B cell (primary cell): ENCODE results near the gene TNNT1. TPM values are rescaled to one million over a fixed set of nuclear protein-coding genes. Genes with fewer than 3 reads are reported as not detected.

ENCODE experiments used
- ATAC-seq: fragments of 200-7000 bp; cut with Tn5 transposase; one replicate; pipeline ENCODE4 v1.10.0; 2021; ENCODE audit warnings: low read depth, mild to moderate bottlenecking, moderate number of reproducible peaks, moderate library complexity
- CTCF ChIA-PET: fragments of 350-600 bp; sonication (Branson Sonifier 250); formaldehyde crosslinking; loops from one replicate; lab custom pipeline; 2021; ENCODE audit warnings: antibody characterized with exemption, inconsistent platforms; lab: Charles Lee
- POLR2A ChIA-PET: fragments of 350-600 bp; sonication (Branson Sonifier 250); formaldehyde crosslinking; loops from one replicate; lab custom pipeline; 2021; ENCODE audit warnings: antibody characterized with exemption; lab: Charles Lee
- DNase-seq: peaks from one replicate; pipeline ENCODE4 v3.0.0; 2013
- H2AFZ ChIP-seq: 2 replicates; pipeline ENCODE4 v1.6.1; 2012; ENCODE audit warnings: mild to moderate bottlenecking, low read depth, low read length; ENCODE audit not compliant: insufficient read depth, poor library complexity, severe bottlenecking
- H3K27ac ChIP-seq, 2 donors: 1 replicate in 1 of 2; 2 replicates in 1 of 2; pipeline ENCODE4 v1.5.1; 2012 to 2013; ENCODE audit warnings: low read length in 2 of 2, mild to moderate bottlenecking in 2 of 2, moderate library complexity in 1 of 2
- H3K27me3 ChIP-seq, 4 experiments: fragments of 200-600 bp in 1 of 4; sonication (generic) in 1 of 4; replicated peaks in 1 of 4; 1 replicate in 2 of 4; 2 replicates in 2 of 4; pipeline versions ENCODE4 v1.6.1 to v1.7.0; 2013 to 2016; ENCODE audit warnings: low read length in 3 of 4, mild to moderate bottlenecking in 2 of 4, mixed read lengths in 1 of 4, moderate library complexity in 1 of 4; ENCODE audit not compliant: insufficient read depth in 4 of 4, control insufficient read depth in 3 of 4; ENCODE audit errors: control extremely low read depth in 1 of 4
- H3K36me3 ChIP-seq, 2 experiments: replicated peaks in 1 of 2; 1 replicate in 1 of 2; 2 replicates in 1 of 2; pipeline versions ENCODE4 v1.6.1 to v1.7.1; 2013; ENCODE audit warnings: low read length in 1 of 2; ENCODE audit not compliant: insufficient read depth in 2 of 2, control insufficient read depth in 1 of 2; ENCODE audit errors: control extremely low read depth in 1 of 2, extremely low read depth in 1 of 2
- H3K4me1 ChIP-seq, 2 donors: fragments of 200-600 bp in 1 of 2; sonication (generic) in 1 of 2; 1 replicate in 1 of 2; 2 replicates in 1 of 2; pipeline versions ENCODE4 v1.5.1 to v1.6.1; 2013 to 2017; ENCODE audit warnings: low read length in 2 of 2; ENCODE audit not compliant: control insufficient read depth in 2 of 2, insufficient read depth in 2 of 2
- H3K4me2 ChIP-seq: replicated peaks from 2 replicates; pipeline ENCODE3; 2012; ENCODE audit warnings: mild to moderate bottlenecking, low read depth, low read length; ENCODE audit not compliant: poor library complexity, severe bottlenecking
- H3K4me3 ChIP-seq, 5 experiments: fragments of 200-600 bp in 1 of 5; sonication (generic) in 1 of 5; 1 replicate in 3 of 5; 2 replicates in 2 of 5; pipeline versions ENCODE4 v1.5.1 to v1.7.0; 2011 to 2016; ENCODE audit warnings: low read length in 4 of 5, mild to moderate bottlenecking in 4 of 5, low read depth in 2 of 5, control low read depth in 1 of 5, moderate library complexity in 1 of 5; ENCODE audit not compliant: insufficient read depth in 1 of 5; ENCODE audit errors: control extremely low read depth in 1 of 5, extremely low read depth in 1 of 5
- H3K79me2 ChIP-seq: fragments of 200-600 bp; sonication (generic); one replicate; pipeline ENCODE4 v1.6.0; 2016; ENCODE audit warnings: low read length; ENCODE audit not compliant: control insufficient read depth, insufficient read depth
- H3K9ac ChIP-seq: fragments of 200-600 bp; sonication (generic); 2 replicates; pipeline ENCODE4 v1.6.1; 2017; ENCODE audit warnings: mild to moderate bottlenecking, low read length, moderate library complexity
- H3K9me3 ChIP-seq, 3 donors: one replicate each; pipeline versions ENCODE4 v1.6.1 to v1.7.1; 2013; ENCODE audit warnings: low read length in 2 of 3; ENCODE audit not compliant: control insufficient read depth in 2 of 3, insufficient read depth in 1 of 3; ENCODE audit errors: control extremely low read depth in 1 of 3
- H4K20me1 ChIP-seq: 2 replicates; pipeline ENCODE4 v1.6.0; 2012; ENCODE audit warnings: mild to moderate bottlenecking, low read length; ENCODE audit not compliant: insufficient read depth, control insufficient read depth, poor library complexity, severe bottlenecking
- H3K27ac Mint-ChIP-seq: one replicate; pipeline ENCODE4 v1.8.0; 2021; ENCODE audit warnings: mixed read lengths
- H3K27me3 Mint-ChIP-seq: one replicate; pipeline ENCODE4 v1.8.0; 2021; ENCODE audit warnings: mixed read lengths
- H3K4me1 Mint-ChIP-seq: one replicate; pipeline ENCODE4 v1.8.0; 2021; ENCODE audit warnings: mixed read lengths
- H3K4me3 Mint-ChIP-seq: one replicate; pipeline ENCODE4 v1.8.0; 2021; ENCODE audit warnings: mixed read lengths
- H3K9me3 Mint-ChIP-seq: one replicate; pipeline ENCODE4 v1.8.0; 2022; ENCODE audit warnings: mixed read lengths; ENCODE audit not compliant: insufficient read depth
- CTCF ChIP-seq: fragments of 200-600 bp; IDR thresholded peaks from one replicate; pipeline ENCODE4 v1.8.0; 2022; ENCODE audit warnings: antibody characterized with exemption, mild to moderate bottlenecking
- EZH2 ChIP-seq: IDR thresholded peaks from 2 replicates; pipeline ENCODE4 v1.6.1; 2012; ENCODE audit warnings: borderline replicate concordance, low read depth, mild to moderate bottlenecking, moderate library complexity, low read length; ENCODE audit not compliant: insufficient read depth, poor library complexity, severe bottlenecking
- WGBS: methylation state at CpG from one replicate; pipeline ENCODE4 v1.1.5; 2013; ENCODE audit warnings: missing lambda C conversion rate; ENCODE audit not compliant: insufficient coverage; 5-methylcytosine and 5-hydroxymethylcytosine counted together
- intact Hi-C: fragments of 100-400 bp; cut with micrococcal nuclease; formaldehyde crosslinking; loops from one replicate; pipeline ENCODE4 v1.10.0; 2022
- polyA plus RNA-seq: library from polyadenylated mRNA; depleted of rRNA; stranded (reverse); fragments of >200 nt; gene quantifications from 2 replicates; pipeline ENCODE4 v1.2.3, GENCODE V29; 2012
- small RNA-seq: library from RNA; depleted of rRNA; stranded (forward); fragments of <200 nt; gene quantifications from one replicate; pipeline ENCODE3, GENCODE V24; 2012; ENCODE audit warnings: low replicate concordance, low read depth; ENCODE audit not compliant: insufficient read length
- total RNA-seq, 2 donors: library from RNA; stranded (reverse); fragments of 120-200 nt in 1 of 2; gene quantifications; 1 replicate in 1 of 2; 2 replicates in 1 of 2; pipeline versions ENCODE4 v1.2.3 to v1.2.4, GENCODE V29; 2013 to 2022

Gene TNNT1
- total and polyA plus RNA-seq, 2 donors (not counting 1 experiment from before 2014, with no cell fraction given) = not detected

GRCh38 chr19:55083004-55083850 is 65.8 kb downstream of the TNNT1 start:
- 35% methylated on average over 40 of the region's 42 CpGs for WGBS

More at GRCh38 chr19:55083004-55083850, 65.8 kb downstream of the TNNT1 start:
- Histone ChIP-seq H3K9ac (no peak overlapping the region), H3K36me3 (no peaks in the 10 kb centered on the region), H3K4me3 (no peak overlapping the region), H3K27me3 (peaks cover 0 to 93% (median 35%) of the 10 kb centered on the region in 4 experiments), H3K4me2 (no peak overlapping the region), H3K27ac (no peak overlapping the region), H3K4me1 (peaks cover 46 to 47% of the 10 kb centered on the region in 2 donors), H4K20me1 (peaks cover 15% of the 10 kb centered on the region), H3K79me2 (no peaks in the 10 kb centered on the region), H2AFZ (no peak overlapping the region), H3K9me3 (peaks cover 0 to 67% (median 4%) of the 10 kb centered on the region in 3 donors)
- H3K9me3 Mint-ChIP-seq = peaks cover 7% of the 10 kb centered on the region
- DNase-seq (no peak), ATAC-seq (no peak)
- TF ChIP-seq CTCF (no peak), EZH2 (no peak)
- H3K27me3 Mint-ChIP-seq = peaks cover 59% of the 10 kb centered on the region
- H3K4me3 Mint-ChIP-seq = peak overlapping the region; percentile 16
- no peak overlapping the region for H3K27ac Mint-ChIP-seq
- peaks cover 48% of the 10 kb centered on the region for H3K4me1 Mint-ChIP-seq
- intact Hi-C loops = no loop called here
- CTCF ChIA-PET = interaction anchor here (1.2 kb wide), 1 partner anchor 58 kb away, joined by 3 read pairs; no protein-coding TSS in a partner anchor
- POLR2A ChIA-PET = no interaction called here

Small RNA genes within 50 kb of the gene (small RNA-seq; reads per million reads assigned to genes)
- gene MIR7975 (not detected), gene RF01210 (not detected)

Other genes with a start within 250 kb of the TNNT1 start
- gene NCR1, start 243.1 kb downstream of the TNNT1 start, total RNA-seq = not detected in 2 replicates
- 0.40 and 2.4 TPM in 2 replicates for gene NCR1, start 243.1 kb downstream of the TNNT1 start, polyA plus RNA-seq
- 0.07 TPM in 1 of 2 replicates, not detected in the other for gene NLRP7, start 201.7 kb downstream of the TNNT1 start, total RNA-seq
- 0.07 and 0.13 TPM in 2 replicates for gene NLRP7, start 201.7 kb downstream of the TNNT1 start, polyA plus RNA-seq
- gene NLRP2, start 182.8 kb downstream of the TNNT1 start, total RNA-seq = 17.1 and 19.2 TPM in 2 replicates
- 1.9 and 13.8 TPM in 2 replicates for gene NLRP2, start 182.8 kb downstream of the TNNT1 start, polyA plus RNA-seq
- gene GP6, start 110.9 kb downstream of the TNNT1 start, total RNA-seq = 0.20 TPM in 1 of 2 replicates, not detected in the other
- 0.43 and 0.55 TPM in 2 replicates for gene GP6, start 110.9 kb downstream of the TNNT1 start, polyA plus RNA-seq
- 17.5 and 20.2 TPM in 2 replicates for gene RDH13, start 86.1 kb downstream of the TNNT1 start, total RNA-seq
- gene RDH13, start 86.1 kb downstream of the TNNT1 start, polyA plus RNA-seq = 13.4 and 20.4 TPM in 2 replicates
- gene EPS8L1, start 73.3 kb downstream of the TNNT1 start, total RNA-seq = 1.0 and 1.3 TPM in 2 replicates
- 0.39 and 0.72 TPM in 2 replicates for gene EPS8L1, start 73.3 kb downstream of the TNNT1 start, polyA plus RNA-seq
- gene PPP1R12C, start 31.6 kb downstream of the TNNT1 start, total RNA-seq = 174 and 179 TPM in 2 replicates
- gene PPP1R12C, start 31.6 kb downstream of the TNNT1 start, polyA plus RNA-seq = 145 and 231 TPM in 2 replicates
- not detected in 2 replicates for gene TNNI3, start 8.5 kb upstream of the TNNT1 start, total RNA-seq
- not detected in 2 replicates for gene TNNI3, start 8.5 kb upstream of the TNNT1 start, polyA plus RNA-seq
- gene DNAAF3, start 17.4 kb upstream of the TNNT1 start, total RNA-seq = not detected in 2 replicates
- not detected in 2 replicates for gene DNAAF3, start 17.4 kb upstream of the TNNT1 start, polyA plus RNA-seq
- gene SYT5, start 31.1 kb upstream of the TNNT1 start, total RNA-seq = 0.94 and 1.2 TPM in 2 replicates
- 0.27 and 1.5 TPM in 2 replicates for gene SYT5, start 31.1 kb upstream of the TNNT1 start, polyA plus RNA-seq
- gene PTPRH, start 60.3 kb upstream of the TNNT1 start, total RNA-seq = not detected in 2 replicates
- gene PTPRH, start 60.3 kb upstream of the TNNT1 start, polyA plus RNA-seq = not detected in 2 replicates
- 19.4 and 20.7 TPM in 2 replicates for gene TMEM86B, start 79.6 kb upstream of the TNNT1 start, total RNA-seq
- gene TMEM86B, start 79.6 kb upstream of the TNNT1 start, polyA plus RNA-seq = 13.6 and 14.5 TPM in 2 replicates
- gene PPP6R1, start 109.8 kb upstream of the TNNT1 start, total RNA-seq = 193 and 195 TPM in 2 replicates
- 122 and 125 TPM in 2 replicates for gene PPP6R1, start 109.8 kb upstream of the TNNT1 start, polyA plus RNA-seq
- 15.6 and 18.2 TPM in 2 replicates for gene HSPBP1, start 130.9 kb upstream of the TNNT1 start, total RNA-seq
- gene HSPBP1, start 130.9 kb upstream of the TNNT1 start, polyA plus RNA-seq = 18.9 and 19.0 TPM in 2 replicates
- 0.94 and 1.7 TPM in 2 replicates for gene BRSK1, start 134.8 kb upstream of the TNNT1 start, total RNA-seq
- gene BRSK1, start 134.8 kb upstream of the TNNT1 start, polyA plus RNA-seq = 1.4 and 4.0 TPM in 2 replicates
- gene TMEM150B, start 176.1 kb upstream of the TNNT1 start, total RNA-seq = not detected in 2 replicates
- 1.4 TPM in 1 of 2 replicates, not detected in the other for gene TMEM150B, start 176.1 kb upstream of the TNNT1 start, polyA plus RNA-seq
- gene KMT5C, start 190.7 kb upstream of the TNNT1 start, total RNA-seq = 19.6 and 22.2 TPM in 2 replicates
- 23.6 and 37.8 TPM in 2 replicates for gene KMT5C, start 190.7 kb upstream of the TNNT1 start, polyA plus RNA-seq
- gene COX6B2, start 205.5 kb upstream of the TNNT1 start, total RNA-seq = not detected in 2 replicates
- 0.07 TPM in 1 of 2 replicates, not detected in the other for gene COX6B2, start 205.5 kb upstream of the TNNT1 start, polyA plus RNA-seq
- gene GARIN5B, start 214.1 kb upstream of the TNNT1 start, total RNA-seq = not detected in 2 replicates
- not detected in 2 replicates for gene GARIN5B, start 214.1 kb upstream of the TNNT1 start, polyA plus RNA-seq
- not detected in 2 replicates for gene IL11, start 221.3 kb upstream of the TNNT1 start, total RNA-seq
- gene IL11, start 221.3 kb upstream of the TNNT1 start, polyA plus RNA-seq = 0.13 TPM in 1 of 2 replicates, not detected in the other
- gene TMEM190, start 227.6 kb upstream of the TNNT1 start, total RNA-seq = not detected in 2 replicates
- not detected in 2 replicates for gene TMEM190, start 227.6 kb upstream of the TNNT1 start, polyA plus RNA-seq
- 4.3 and 4.7 TPM in 2 replicates for gene TMEM238, start 235.1 kb upstream of the TNNT1 start, total RNA-seq
- 0.76 and 2.7 TPM in 2 replicates for gene TMEM238, start 235.1 kb upstream of the TNNT1 start, polyA plus RNA-seq
- 2,397 and 2,578 TPM in 2 replicates for gene RPL28, start 236.7 kb upstream of the TNNT1 start, total RNA-seq
- gene RPL28, start 236.7 kb upstream of the TNNT1 start, polyA plus RNA-seq = 4,661 and 8,441 TPM in 2 replicates